Osteoblast (primary cell): ENCODE measurements around the gene PLXNA3. TPM values are rescaled to one million over a fixed set of nuclear protein-coding genes. Genes with fewer than 3 reads are reported as not detected.

Source experiments
- DNase-seq: peaks from one replicate; pipeline ENCODE4 v3.0.0; 2011; ENCODE audit warnings: low spot score, mixed read lengths; ENCODE audit not compliant: insufficient read length; ENCODE audit errors: missing footprints
- H2AFZ ChIP-seq: 2 replicates; pipeline ENCODE4 v1.6.0; 2011; ENCODE audit warnings: mild to moderate bottlenecking, low read length
- H3K27ac ChIP-seq: 2 replicates; pipeline ENCODE4 v1.5.1; 2011; ENCODE audit warnings: mild to moderate bottlenecking, low read depth, low read length, moderate library complexity
- H3K27me3 ChIP-seq: 2 replicates; pipeline ENCODE4 v1.6.0; 2012; ENCODE audit warnings: mild to moderate bottlenecking, control low read depth, inconsistent platforms, low read length, moderate library complexity; ENCODE audit not compliant: insufficient read depth
- H3K36me3 ChIP-seq: 2 replicates; pipeline ENCODE4 v1.5.1; 2011; ENCODE audit warnings: mild to moderate bottlenecking, low read length, control low read depth, moderate library complexity; ENCODE audit not compliant: insufficient read depth
- H3K4me1 ChIP-seq: 2 replicates; pipeline ENCODE4 v1.5.1; 2011; ENCODE audit warnings: mild to moderate bottlenecking, low read length, control low read depth, moderate library complexity; ENCODE audit not compliant: insufficient read depth
- H3K4me2 ChIP-seq: 2 replicates; pipeline ENCODE4 v1.6.0; 2011; ENCODE audit warnings: mild to moderate bottlenecking, low read length; ENCODE audit not compliant: insufficient read depth
- H3K4me3 ChIP-seq: fragments of 200-600 bp; sonication (generic); 3 replicates; pipeline ENCODE4 v1.5.1; 2012; ENCODE audit warnings: mild to moderate bottlenecking, low read length, inconsistent platforms; ENCODE audit not compliant: insufficient read depth
- H3K79me2 ChIP-seq: 2 replicates; pipeline ENCODE4 v1.6.0; 2012; ENCODE audit warnings: mild to moderate bottlenecking, low read length, control low read depth, inconsistent platforms; ENCODE audit not compliant: insufficient read depth
- H3K9me3 ChIP-seq: 2 replicates; pipeline ENCODE4 v1.5.1; 2011; ENCODE audit warnings: low read depth, low read length, control low read depth
- H4K20me1 ChIP-seq: 2 replicates; pipeline ENCODE4 v1.6.0; 2012; ENCODE audit warnings: mild to moderate bottlenecking, low read length, control low read depth; ENCODE audit not compliant: insufficient read depth
- total RNA-seq: library from RNA; depleted of rRNA; stranded (reverse); fragments of >200 nt; gene quantifications from 2 replicates; pipeline ENCODE4 v1.2.3, GENCODE V29; 2012
- TF ChIP-seq, protein P1 (sequence below): IDR thresholded peaks from 2 replicates; pipeline ENCODE4 v1.5.1; 2011; ENCODE audit warnings: mild to moderate bottlenecking, low read depth, low read length, moderate library complexity; ENCODE audit errors: extremely low read depth

PLXNA3 gene
- total RNA-seq, 1 donor = 18.8 TPM

DNA sequence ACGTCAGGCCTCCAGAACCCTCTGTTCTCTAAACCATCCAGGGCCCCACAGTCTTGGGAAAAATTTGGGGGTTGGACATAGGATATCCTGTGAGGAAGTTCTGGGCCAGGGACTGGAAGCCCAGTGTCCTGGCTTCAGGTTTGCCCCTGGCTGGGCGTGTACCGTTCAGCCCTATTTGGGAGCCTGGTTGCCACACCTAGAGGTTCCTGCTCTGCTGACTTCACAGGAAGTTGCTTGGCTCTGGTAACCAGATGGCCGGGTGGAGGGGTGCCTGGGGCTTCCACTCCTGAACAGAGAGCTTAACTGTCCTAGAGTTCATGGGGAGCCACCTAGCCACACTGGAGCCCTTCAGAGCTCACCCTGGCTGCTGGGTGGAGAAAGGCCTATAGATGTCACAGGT lies 45.6 kb upstream of the PLXNA3 start:
- no peak for DNase-seq
- peaks cover 6% of the 10 kb centered on the region for H4K20me1 ChIP-seq
- H3K79me2 ChIP-seq = peaks cover 20% of the 10 kb centered on the region
- H3K4me2 ChIP-seq = peak overlapping the region; percentile 80
- peaks cover 13% of the 10 kb centered on the region for H3K4me1 ChIP-seq
- no peaks in the 10 kb centered on the region for H3K9me3 ChIP-seq
- H3K4me3 ChIP-seq = peak overlapping the region; percentile 76
- H3K36me3 ChIP-seq = no peaks in the 10 kb centered on the region
- TF ChIP-seq, protein P1, sequence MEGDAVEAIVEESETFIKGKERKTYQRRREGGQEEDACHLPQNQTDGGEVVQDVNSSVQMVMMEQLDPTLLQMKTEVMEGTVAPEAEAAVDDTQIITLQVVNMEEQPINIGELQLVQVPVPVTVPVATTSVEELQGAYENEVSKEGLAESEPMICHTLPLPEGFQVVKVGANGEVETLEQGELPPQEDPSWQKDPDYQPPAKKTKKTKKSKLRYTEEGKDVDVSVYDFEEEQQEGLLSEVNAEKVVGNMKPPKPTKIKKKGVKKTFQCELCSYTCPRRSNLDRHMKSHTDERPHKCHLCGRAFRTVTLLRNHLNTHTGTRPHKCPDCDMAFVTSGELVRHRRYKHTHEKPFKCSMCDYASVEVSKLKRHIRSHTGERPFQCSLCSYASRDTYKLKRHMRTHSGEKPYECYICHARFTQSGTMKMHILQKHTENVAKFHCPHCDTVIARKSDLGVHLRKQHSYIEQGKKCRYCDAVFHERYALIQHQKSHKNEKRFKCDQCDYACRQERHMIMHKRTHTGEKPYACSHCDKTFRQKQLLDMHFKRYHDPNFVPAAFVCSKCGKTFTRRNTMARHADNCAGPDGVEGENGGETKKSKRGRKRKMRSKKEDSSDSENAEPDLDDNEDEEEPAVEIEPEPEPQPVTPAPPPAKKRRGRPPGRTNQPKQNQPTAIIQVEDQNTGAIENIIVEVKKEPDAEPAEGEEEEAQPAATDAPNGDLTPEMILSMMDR = no peak
- H3K27me3 ChIP-seq = no peaks in the 10 kb centered on the region
- no peak overlapping the region for H2AFZ ChIP-seq
- H3K27ac ChIP-seq = peak overlapping the region; percentile 37

DNA sequence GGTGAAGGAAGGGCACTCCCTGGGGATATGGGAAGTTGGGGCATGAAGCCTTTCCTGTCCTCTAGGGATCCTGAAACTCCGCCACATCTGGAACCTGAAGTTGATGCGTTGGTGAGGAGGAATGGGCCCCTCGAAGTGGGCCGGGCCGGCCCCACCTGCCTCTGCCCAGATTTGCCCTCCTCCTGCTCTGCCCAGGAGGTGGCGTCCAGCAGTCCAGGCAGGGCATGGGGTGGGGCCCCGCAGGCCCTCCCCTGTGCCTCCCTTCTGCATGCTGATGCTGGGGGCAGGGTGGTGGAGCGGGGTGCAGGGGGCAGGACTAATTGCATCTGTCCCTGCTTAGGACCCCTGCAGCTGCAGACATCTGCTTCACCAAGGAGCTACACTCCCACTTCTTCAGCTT lies 44.9 kb upstream of the PLXNA3 start:
- peaks cover 18% of the 10 kb centered on the region for H3K79me2 ChIP-seq
- H3K27ac ChIP-seq = no peak overlapping the region
- H4K20me1 ChIP-seq = peaks cover 6% of the 10 kb centered on the region
- H2AFZ ChIP-seq = no peak overlapping the region
- no peak overlapping the region for H3K4me2 ChIP-seq
- H3K27me3 ChIP-seq = no peaks in the 10 kb centered on the region
- DNase-seq = no peak
- H3K36me3 ChIP-seq = no peaks in the 10 kb centered on the region
- H3K4me3 ChIP-seq = no peak overlapping the region
- TF ChIP-seq, protein P1 = no peak
- peaks cover 11% of the 10 kb centered on the region for H3K4me1 ChIP-seq
- no peaks in the 10 kb centered on the region for H3K9me3 ChIP-seq

DNA sequence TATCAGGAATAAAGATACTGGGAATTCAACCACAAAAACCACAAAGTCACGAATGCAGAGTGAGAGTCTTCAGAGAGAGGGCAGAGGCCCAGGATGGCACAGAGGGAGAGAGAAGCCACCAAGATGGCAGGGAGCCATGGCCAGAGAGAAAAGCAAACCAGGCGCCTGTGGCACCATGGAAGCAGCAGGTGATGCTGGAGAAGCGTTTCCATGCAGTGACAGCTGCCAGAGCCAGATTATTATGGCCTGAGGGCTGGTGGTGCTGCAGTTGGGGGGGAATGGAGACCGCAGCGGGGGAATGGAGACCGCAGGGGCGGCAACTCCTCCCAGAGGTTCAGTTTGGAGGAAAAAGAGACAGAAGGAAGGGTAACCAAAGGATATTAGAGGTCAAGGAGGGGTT lies 40.9 kb upstream of the PLXNA3 start:
- no peaks in the 10 kb centered on the region for H3K4me1 ChIP-seq
- H2AFZ ChIP-seq = no peak overlapping the region
- DNase-seq = no peak
- H3K79me2 ChIP-seq = peaks cover 5% of the 10 kb centered on the region
- peaks cover 4% of the 10 kb centered on the region for H4K20me1 ChIP-seq
- no peaks in the 10 kb centered on the region for H3K27me3 ChIP-seq
- no peak overlapping the region for H3K4me3 ChIP-seq
- TF ChIP-seq, protein P1 = no peak
- H3K4me2 ChIP-seq = no peak overlapping the region
- H3K9me3 ChIP-seq = no peaks in the 10 kb centered on the region
- H3K36me3 ChIP-seq = no peaks in the 10 kb centered on the region
- no peak overlapping the region for H3K27ac ChIP-seq

DNA sequence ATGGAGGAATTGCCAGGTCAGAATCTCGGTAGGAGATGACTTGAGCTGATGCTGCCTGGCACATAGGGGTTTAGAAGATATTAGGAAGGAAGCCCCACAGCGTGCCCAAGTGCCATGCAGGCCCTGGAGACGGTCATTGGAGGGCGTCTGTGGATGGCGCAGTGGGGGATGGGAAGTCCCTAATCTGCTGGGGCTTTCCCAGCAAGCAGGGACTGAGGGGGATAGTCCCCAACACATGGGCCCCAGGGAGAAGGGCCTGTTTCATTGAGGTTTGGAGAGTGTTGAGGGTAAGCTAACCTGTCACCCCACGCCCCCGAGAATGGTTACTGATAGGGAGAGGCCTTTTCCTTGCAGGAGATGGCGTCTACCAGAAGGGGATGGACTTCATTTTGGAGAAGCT lies 38.9 kb upstream of the PLXNA3 start:
- TF ChIP-seq, protein P1 = no peak
- Histone ChIP-seq H3K27me3 (no peaks in the 10 kb centered on the region), H3K4me3 (no peak overlapping the region), H3K4me1 (no peaks in the 10 kb centered on the region), H3K36me3 (no peaks in the 10 kb centered on the region), H3K79me2 (no peaks in the 10 kb centered on the region), H3K27ac (no peak overlapping the region), H3K9me3 (no peaks in the 10 kb centered on the region), H4K20me1 (no peaks in the 10 kb centered on the region), H3K4me2 (no peak overlapping the region), H2AFZ (no peak overlapping the region)
- DNase-seq = no peak
